NCI-H1417 (cell line): ENCODE data around the gene HOXA11.

ENCODE experiments used
- DNase-seq, 3 experiments: peaks; one replicate each; lab custom pipeline; 2025; lab: John Stamatoyannopoulos, UW

Gene HOXA11

DNA sequence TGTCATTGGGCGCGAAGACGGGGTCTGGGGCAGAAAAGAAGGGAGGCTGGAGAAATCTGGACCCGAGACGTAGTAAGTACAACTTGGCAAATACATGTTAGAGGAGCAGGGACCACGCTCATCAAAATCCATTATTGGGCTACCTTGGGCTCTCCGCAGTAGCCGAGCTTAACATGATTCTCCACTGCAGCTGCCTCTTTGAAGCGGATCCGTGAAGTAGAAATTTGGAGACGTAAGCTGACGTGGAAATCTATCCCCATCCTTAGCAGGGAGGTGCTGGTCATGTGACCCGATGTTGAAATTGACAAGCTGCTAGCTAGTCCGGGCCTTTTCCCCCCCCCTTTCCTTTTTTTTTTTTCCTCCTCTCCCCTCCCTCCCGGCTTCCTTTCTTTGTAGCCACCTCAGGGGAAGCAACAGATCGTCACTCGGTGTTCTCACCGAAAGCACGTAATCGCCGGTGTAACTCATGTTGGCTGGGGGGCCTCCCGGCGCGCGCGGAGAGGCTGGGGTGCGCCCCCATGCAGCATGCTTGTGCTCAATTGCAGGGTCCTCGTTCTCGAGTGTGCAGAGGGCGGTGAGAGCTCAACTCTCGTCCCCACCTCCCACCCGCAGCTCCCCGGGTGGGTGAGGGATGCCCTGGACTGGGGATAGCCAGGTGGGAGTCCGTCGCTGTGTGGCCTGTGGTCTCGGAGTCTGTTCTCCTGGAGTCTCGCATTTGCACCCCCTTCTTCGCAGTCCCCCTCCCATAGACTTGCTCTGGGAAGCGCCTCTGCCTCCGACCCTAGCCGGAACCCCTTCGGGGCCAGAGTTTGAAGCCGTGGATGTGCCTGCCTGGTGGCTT is at the start of gene HOXA11:
HOXA11 (minus strand) TSS at position 220 of the 841 bp plus-strand sequence; CDS start at position 132, 88 bp downstream.
- peak in 2 of 3 experiments; percentile 20 to 44 for DNase-seq

DNA sequence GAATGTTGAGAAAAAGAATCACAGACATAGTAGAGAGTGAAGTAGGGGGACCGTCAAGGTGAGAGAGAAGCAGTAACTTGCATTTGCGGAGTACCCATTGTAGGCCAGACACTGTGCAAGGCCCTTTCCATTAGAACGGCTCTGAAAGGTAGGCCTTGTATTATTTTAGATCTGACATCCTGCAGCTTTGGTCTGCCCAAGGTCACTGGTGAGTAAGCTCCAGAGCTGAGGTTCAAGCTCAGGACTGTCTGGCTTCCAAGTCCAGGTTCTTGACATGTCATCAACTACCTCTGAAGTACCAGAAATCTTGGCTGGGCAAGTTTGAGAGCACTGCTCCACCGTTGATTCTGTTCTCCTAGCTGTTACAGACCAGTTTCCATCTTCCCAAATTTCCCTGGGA is 44.4 kb upstream of the HOXA11 start:
- no peak for DNase-seq

DNA sequence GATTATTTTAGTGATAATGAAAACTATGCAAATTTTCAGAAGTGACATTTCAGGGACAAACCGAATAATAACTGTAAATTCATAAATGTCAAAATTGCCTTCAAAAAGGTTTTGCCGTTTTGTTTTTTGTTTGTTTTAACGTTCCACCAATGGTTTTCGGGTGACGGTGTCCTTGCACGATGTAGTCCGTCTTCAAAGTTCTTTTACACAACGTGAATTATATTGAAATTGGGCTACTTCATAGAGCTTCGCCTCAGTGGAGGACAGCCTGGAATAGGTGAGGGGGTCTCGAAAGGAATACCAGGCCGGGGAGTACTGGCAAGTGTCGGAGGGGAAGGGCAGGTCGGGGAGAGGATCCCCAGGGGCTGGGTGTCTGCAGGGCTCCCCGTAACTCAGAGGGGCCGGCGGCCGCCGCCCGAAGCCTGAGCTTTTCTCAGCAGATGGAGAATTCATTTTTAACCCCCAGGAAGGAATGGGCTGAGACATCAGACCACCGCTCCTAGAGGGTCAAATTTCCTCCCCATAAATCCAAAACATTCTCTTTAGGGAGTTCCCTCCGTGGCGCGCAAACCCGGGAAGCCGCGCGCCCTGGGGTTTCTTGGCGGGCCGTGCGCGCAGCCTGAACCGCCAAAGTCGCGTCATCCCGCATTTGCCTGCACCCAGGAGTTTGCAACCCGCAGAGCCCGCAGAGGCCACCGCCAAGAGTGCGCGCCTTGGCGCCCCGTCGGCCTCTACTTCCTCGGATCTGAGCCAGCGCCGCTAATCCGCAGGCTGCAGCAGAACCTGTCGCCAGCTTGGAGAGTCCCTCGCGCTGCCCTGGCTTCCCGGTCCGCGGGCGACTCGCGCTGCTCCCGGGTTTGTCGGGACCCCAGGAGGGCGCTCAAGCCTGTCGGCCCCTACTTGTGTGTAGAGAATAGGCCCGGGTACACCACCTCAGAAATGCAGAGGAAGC is 40.2 kb upstream of the HOXA11 start:
- DNase-seq: no peak

DNA sequence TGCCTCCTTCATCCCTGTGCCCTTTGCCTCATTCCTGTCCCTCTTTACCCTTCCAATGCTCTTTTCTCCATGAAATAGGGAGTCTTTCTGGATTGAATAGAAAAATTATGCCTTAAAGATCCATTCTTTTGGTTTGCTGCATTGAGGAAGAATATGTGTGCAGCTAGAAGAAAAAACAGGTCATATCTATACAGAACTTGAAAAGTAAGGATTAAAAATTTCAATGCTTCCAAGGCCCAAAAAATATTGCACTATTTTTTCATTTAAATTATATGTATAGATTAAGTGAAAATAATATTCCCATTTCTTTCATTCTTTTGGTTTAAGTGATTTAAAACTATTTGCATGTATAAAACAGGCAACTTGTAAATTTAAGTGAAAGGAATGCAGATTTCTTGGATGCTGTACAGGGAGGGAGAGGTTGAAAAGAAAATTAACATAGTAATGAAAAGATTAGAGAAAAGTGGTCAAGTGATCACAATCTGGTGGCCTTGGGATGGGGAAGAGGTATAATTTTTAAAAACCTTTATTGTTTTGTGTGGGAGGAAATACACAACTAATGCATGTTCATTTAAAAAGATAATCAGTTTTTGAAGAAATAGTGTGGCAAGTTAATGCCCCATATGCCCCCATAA is 39.0 kb upstream of the HOXA11 start:
- no peak for DNase-seq

DNA sequence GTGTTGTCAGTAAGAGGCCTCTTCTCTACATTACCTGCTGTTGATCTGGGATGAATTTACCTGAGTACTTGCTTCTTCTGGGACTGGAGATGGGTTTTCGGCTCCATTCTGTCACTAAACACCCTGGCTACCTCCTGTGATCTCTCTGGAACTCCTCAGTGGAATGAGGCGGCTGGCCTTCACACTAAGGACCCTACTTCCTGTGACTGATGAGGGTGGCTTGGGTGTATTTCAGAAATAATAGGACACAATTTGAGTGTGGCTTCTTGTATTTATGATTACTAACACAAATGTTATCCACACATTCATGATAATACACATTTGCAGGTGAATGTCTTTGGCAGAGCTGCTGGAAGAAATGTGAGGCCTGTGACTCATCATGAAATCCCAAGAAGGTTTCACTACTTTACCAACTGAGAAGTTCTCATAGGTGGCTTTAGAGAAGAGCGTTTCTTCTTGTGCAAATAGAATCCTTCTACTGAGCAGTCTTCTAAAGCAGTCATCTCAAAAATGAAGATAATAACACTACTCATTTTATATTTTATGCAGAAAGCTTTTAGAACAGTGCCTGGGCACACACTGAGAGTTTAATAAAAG is 36.3 kb upstream of the HOXA11 start:
- no peak for DNase-seq

DNA sequence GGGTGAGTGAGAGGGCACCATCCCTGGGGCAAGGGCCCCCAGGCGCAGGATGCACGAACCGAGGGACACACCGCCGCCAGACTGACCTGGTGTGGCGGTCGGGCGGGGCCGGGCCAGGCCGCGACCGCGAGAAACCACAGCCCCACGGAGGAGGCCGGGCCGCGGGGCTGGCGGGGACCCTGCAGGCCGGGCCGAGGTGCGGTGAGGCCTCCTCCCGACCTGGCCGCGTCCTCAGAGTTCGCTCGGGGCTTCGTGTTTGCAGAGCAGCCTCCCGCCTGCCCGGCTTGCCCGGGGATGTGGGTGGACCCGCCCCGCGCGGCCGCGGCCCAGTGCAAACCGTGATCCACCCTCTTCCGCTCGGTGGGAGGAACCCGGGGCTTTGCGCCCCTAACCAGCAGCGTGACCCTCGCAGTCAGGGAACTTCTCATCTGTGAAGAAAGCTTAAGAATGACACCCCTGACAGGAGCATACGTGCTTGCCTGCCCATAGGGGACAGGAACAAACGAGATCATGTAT is 35.5 kb upstream of the HOXA11 start:
- no peak for DNase-seq

DNA sequence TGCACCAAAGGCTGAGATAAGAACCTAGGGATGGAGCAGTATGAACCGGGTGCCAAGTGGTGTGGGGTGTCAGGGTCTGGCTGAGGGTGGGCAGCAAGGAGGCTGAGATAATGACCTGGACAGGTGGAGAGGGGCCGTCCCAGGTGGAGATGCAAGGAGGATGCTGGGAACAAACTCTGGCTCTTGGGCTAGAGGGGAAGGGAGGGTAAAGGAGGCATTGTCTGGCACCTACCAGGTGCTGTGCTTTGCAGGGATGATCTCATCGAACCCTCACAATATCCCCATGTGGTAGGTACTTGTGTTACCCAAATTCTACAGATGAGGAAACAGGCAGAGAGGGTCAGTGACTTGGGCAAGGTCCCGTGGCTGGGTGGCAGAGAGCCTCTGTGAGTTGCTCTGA is 34.8 kb upstream of the HOXA11 start:
- no peak for DNase-seq

DNA sequence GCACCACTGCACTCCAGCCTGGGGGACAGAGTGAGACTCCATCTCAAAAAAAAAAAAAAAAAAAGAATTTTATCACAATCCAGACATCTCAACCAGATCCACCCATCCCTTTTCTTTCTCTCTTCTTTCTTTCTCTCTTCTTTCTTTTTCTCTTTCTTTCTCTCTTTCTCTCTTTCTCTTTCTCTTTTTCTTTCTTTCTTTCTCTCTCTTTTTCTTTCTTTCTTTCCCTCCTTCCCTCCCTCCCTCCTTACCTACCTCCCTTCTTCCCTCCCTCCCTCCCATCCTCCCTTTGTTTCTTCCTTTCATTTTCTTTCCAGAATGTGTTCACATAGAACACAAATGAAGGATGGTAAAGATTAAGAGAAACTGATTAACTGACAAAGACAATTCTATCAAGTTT is 32.9 kb upstream of the HOXA11 start:
- no peak for DNase-seq

DNA sequence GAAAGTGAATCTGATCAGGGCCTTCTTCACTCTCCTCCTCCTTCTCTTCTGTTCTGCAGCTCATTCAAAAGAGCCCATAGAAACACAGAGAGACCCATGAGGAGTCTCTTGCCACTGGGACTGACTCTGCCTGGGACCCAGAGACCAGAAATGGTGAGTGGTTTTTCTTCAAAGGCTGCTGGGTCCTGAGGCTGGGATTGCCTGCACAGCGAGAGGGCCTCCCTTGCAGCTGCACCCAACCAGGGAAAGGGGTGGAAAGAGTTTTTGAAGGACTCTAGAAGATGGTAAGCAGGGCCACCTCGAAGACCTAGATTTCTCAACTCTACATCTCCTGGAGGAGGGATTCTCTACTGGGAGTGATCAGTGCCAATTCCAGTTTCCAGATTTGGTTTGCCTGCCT is 30.3 kb upstream of the HOXA11 start:
- DNase-seq: no peak

DNA sequence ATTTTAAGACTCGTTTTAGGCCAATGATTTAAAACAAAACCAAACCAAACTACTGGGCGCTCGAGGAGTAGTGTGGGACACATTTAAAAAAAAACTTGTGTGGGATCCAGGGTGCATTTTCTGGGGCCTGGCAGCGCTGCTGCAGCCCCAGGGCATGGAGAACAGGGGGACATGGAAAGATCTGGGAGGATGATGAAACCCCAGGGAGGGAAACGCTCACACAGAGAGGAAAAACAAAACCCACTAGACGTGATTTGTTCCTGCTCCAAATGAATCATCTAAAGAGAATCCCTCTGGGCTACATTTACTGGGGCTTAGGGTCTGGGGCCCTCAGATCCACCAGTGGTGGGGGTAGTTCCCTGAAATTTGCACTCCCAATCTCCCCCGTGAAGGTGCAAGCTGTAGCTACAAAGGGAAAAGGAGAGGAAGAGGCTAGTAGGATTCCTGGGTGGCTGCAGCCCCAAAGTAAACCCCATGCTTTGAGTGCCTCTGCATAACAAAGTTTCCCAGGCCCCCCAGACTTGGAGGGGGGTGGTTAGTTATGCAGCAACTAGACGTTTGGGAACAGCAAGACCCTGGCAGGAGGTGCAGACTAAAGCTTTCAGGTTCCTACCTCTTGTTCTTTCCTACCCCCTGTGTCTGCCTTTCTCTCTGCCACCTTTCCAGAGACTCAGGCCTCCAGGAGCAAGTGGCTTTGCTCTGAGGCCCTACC is 29.4 kb upstream of the HOXA11 start:
- DNase-seq: no peak

DNA sequence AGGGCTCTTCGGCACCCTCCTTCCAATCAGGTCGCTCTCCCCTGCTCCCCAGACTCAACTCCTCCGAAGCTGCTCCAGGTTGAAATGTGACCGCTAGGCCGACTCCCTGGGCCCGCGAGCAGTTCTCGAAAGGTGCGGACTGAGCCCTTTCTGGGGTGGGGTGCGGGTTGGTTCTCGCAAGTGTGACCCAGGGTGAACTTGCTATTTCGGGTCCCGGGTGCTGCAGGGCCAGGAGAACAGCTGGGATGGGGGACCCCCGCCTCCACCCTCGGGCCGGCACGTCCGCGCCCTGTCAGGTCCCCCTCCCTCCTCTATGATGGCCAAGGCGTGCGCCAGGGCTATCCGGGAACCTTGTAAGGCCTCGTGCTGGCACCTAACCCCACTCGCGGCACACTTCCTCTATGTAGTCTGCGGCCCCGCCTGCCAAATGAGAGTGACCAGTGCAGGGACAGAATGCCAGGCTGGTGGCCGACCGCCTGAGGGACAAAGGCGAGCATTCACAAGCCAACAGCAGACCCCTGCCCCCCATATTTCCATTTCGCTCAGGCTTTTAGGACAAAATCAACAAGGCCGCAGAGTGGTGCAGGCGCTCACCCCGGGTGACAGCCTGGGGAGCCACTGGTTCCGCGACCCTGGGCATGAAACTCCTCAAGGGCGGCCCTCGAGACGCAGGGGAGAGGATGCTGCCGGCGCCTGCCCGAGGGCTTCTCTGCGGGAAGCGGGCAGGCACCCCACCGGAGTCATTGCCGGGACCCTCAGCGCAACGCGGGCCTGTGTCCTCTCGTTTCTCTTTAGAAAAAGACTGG is 28.6 kb upstream of the HOXA11 start:
- no peak for DNase-seq

DNA sequence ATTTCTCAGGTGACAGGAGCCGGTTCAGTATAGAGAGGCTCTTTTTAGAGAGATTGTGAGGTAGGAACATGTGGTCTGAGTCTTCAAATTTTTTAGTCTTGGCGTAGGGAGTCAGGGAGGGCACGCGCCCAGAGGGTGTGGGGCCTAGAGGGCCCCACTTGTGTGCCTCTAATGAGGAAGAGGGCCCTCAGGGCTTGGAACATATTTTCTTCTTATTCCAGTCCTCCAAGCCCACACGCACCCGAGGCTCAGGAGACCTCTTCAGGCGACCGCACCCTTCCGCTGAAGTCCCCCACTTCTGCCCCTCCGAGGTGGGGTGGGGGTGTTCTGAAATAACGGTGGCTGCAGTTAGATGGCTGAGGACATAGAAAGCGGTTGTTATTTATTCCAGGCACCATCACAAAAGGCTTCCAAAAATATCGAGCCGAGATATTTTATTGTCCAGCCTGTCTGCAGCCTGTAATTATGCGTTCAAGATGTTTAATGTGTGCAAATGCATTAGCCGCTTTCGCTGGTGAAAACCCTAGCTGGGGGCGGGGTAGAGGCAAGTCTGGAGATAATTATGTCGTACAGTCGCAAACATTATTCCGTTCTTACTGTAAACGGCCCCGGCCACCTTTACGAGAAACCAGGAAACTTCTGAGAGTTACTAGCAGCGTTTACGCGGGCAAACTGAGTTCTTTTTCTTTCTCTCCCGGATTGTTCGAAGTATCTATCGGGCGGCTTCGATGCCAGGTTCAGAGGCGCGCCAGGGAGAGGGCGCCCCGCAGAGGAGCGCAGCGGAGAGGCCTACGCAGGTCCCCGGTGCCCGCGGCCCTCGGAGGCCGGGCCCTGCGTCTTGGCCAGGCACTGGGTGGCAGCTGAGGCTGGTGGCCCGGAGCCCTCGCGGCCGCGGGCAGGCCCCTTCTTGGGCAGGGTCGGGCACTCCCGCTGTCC is 27.7 kb upstream of the HOXA11 start:
- peak in 2 of 3 experiments; percentile 84 to 96 for DNase-seq

DNA sequence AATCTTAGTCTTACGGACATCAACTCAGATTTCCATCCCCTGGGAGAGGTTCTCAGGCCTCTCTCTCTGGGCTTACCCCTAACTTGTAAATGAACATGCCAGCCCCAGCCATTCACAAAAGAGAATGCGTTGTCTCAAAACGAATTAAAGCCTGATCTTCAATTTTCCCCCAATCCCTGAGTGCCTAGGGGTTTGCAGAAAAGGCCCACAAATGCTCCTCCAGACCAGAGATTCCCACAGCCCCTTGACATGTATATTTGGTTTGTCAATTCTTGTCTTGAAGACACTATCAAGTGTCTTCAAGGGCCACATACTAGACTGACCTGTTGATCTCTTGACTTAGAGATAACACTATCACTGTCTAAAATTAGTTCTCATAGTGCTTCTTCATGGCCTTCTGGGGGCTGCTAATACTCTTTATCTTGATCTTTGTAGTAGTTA is 26.8 kb upstream of the HOXA11 start:
- DNase-seq: no peak

DNA sequence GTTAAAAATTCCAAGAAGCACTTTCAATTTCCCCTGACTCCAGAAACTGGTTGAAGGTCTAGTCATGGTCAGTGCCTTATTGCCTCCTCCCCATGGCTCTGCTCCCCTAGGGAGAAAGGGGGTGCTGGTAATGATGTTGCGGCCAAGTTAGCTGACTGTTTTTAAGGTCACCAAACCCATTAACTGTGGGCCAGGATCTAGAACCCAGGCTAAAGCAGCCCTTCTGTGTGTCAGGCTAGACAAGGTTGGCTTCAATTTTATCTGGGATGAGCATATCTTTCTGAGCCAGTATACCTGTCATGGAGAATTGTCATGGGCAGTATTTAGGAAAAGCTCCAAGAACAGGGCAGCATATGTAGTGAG is 26.0 kb upstream of the HOXA11 start:
- DNase-seq: no peak

DNA sequence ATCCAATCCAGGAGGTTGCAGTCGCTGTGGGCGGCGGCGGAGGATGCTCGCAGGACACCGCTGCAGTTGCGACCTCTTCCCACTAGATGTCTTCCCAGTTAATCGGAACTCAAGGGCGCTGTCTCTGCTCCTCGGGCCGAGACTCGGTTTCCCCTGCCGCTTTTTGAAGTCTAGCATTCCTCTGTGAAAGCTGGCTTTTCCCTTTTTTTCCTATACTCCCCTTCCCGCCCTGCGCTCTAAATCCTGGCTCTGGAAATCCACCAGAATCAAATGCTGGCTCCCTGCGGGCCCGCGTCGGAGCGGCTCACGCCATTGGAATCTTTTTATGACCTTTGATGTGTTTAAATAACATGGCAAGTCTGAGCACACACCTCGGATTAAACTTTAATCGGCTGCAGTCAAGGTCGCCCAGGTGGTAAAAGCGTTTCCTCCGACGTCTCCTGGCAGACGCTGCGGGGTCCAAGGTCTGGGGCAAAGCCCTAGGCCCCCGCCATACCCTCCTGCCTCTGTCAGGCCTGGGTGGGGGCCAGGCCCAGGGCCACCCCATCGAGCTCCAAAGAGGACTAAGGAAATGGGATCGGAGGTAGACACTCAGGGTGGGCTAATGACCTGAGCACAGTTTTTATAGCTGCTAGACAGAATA is 25.5 kb upstream of the HOXA11 start:
- DNase-seq: no peak

DNA sequence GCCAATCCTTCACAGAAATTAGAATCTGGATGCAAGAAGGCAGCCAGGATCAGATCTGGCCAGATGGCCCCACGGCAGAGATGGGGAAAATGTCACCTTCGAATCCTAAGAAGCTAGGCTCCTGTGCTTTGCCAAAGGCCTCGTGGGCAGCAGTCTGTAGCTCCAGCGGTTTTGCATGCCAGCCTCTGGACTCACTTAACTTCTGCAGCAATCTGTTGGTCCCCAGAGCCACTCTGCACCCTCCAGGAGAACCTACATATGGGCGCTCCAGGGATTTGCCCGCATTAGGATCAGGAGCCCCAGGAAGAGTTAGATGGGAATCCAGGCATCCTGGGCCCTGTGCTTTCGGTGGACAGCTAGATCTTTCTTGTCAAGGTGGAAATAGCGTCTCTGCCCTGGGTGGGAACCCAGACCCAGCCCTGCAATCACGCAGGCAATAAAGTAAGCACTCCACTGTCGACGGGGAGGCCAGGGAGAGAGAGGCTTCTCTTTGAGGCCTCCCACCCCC is 25.0 kb upstream of the HOXA11 start:
- DNase-seq: no peak

DNA sequence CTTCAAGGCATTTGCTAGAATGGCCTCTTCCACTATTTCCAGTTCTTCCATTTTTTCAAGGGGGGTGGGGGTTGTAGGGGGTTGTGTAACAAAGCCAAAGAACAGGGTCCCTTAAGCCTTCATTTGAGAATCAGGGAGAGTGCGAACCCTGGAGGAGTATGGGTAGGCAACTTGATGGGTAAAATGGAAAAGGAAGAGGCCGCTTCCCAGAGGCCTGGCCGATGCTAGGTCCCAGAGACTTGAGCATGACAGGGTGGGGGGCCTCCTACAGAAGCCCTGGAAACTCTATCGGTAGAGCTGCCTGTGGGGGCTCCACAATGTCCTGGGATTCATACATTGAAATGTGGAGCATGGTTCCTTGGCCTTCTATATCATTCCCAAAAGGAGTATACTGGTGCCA is 24.0 kb upstream of the HOXA11 start:
- DNase-seq: no peak

DNA sequence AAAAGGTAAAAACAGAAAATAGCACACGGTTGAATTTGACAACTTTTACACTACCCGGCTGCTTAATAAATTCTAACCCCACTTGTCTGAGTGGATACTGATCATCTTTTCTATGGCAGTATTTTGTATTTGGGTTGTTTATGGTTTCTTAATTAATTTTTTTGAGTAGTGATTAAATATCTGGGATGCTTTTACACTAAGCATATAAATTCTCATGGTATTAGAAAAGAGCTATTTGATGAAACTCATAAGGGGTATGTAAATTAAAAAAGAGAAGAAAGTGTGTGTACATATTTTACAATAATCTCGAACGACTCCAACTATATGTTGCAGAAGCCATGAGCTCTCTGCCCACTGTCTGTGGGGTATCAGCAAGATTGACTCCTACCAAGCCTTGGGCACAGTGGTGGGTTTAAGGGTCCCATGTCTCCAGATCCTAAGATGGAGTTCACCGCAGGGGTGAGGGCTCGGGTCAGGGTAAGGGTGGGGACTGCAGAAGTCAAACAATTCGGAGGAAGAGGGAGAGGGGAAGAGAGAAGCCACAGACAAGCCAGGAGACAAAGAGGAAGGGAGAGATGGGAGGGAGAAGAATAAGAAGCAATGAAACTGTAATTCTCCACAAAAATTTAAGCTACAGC is 22.4 kb upstream of the HOXA11 start:
- DNase-seq: no peak
